GM21723 (cell line): ENCODE data around the gene ID2.

Experiments used
- ATAC-seq: cut with Tn5 transposase; IDR thresholded peaks from one replicate; pipeline ENCODE4 v1.9.1; 2021; ENCODE audit warnings: mild to moderate bottlenecking, moderate library complexity; ENCODE audit not compliant: unreplicated experiment

ID2 gene

GRCh38 chr2:8647462-8647857 lies 34.4 kb upstream of the ID2 start:
- ATAC-seq, result no peak

GRCh38 chr2:8648441-8649213 lies 33.2 kb upstream of the ID2 start:
- ATAC-seq, result no peak

DNA sequence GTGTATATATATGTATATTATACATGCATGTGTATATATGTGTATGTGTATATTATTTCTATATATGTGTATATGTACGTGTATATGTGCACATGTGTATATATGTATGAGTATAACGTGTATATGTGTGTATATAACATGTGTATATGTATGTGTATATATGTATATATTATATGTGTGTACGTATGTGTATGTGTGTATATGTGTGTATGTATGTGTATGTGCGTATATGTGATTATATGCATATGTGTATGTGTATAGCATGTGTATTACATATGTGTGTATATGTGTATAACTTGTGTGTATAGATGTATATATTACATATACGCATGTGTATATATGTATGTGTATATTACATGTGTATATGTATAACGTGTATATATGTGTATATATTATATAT lies 32.1 kb upstream of the ID2 start:
- no peak for ATAC-seq

DNA sequence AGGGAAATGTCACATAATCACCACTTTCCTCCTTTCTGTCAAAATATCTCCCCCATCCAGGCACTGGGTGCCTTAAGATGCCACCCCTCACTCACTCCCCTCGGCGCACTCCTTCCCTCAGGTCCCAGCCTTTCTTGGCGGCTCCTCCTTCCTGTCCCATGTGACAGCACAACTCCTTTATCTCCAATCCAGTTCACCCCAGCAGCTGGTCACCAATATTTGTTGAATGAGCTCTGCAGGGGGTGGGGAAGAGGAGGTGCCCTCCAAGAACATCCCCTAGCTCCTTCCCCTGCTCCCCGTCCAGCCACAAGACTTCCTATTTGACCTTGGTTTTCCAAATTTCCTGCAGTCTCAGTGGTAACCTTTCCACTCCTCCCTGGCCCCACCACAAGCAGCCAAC lies 31.6 kb upstream of the ID2 start:
- ATAC-seq, result no peak

GRCh38 chr2:8652774-8653426 lies 29.0 kb upstream of the ID2 start:
- ATAC-seq, result no peak

DNA sequence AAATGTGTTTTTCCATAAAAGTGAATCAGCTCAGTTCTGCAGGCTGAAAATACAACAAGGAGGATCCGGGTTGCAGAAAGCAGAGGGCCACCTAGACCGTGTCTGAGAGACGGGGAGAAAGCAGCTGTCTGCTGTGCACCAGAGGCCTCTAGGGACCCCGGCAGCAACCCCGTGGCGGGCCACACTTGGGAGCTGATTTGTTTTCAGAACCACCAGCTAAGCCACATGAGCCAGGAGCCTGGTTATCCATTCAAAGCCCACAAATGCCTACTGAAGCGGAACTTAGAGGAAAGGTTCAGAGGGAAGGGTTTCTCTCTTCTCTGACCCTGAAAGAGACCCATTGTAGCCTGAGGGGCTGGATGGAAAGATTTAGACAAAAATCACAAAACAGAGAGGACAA lies 28.4 kb upstream of the ID2 start:
- ATAC-seq, result no peak

DNA sequence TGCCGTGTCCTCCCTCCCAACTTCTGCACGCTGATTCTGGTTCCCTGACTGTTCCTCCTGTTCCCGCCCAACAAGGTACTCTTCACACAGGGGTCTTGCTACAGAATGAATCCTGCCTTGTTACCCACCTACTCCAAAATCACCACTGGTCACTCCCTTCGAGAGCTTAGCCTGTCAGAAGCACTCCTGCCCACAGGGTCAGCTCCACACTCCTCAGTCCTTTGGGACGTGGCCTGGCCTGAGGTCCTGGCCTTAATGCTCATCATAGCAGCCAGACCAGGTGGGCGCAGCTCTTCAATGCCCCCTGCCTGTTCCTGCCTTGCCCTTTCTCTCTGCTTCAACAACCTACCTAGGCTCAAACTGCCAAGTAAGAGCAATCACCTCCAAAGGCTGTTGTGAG lies 27.8 kb upstream of the ID2 start:
- ATAC-seq, result no peak

GRCh38 chr2:8654483-8654882 lies 27.4 kb upstream of the ID2 start:
- ATAC-seq, result no peak

GRCh38 chr2:8656160-8656641 lies 25.7 kb upstream of the ID2 start:
- no peak for ATAC-seq

GRCh38 chr2:8656811-8657210 lies 25.0 kb upstream of the ID2 start:
- ATAC-seq, result no peak

DNA sequence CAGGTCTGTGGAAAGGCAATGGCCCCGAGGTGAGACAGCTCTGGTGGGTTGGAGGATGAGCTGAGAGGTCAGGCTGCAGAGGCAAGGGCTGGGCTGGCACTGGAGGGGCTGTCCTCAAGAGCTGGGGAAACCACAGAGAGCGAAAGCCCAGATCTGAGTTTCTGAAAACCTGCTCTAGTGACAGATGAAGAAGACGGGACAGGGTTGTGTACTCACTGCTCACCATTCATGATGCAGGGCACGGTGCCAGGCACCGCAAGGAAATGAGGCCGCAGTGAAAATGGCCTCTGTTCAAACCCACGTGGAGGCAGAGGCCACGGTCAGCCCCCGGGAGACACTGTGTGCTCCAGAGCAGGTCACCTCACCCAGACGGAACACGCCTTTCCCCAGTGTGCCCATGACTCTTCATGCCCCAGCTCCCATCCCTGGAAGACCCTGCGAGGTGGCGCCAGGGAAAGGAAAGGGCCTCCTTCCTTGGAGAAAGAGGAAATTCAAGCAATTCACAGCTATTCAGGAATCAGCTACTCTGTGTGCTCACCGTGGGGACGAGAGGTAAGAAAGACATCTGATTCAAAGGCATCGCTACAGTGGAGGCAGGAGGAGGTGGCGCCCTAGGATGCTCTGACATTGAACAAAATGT lies 24.3 kb upstream of the ID2 start:
- no peak for ATAC-seq

- ATAC-seq, result no peak
Observed at GRCh38 chr2:8658064-8658862, 23.6 kb upstream of the ID2 start.

DNA sequence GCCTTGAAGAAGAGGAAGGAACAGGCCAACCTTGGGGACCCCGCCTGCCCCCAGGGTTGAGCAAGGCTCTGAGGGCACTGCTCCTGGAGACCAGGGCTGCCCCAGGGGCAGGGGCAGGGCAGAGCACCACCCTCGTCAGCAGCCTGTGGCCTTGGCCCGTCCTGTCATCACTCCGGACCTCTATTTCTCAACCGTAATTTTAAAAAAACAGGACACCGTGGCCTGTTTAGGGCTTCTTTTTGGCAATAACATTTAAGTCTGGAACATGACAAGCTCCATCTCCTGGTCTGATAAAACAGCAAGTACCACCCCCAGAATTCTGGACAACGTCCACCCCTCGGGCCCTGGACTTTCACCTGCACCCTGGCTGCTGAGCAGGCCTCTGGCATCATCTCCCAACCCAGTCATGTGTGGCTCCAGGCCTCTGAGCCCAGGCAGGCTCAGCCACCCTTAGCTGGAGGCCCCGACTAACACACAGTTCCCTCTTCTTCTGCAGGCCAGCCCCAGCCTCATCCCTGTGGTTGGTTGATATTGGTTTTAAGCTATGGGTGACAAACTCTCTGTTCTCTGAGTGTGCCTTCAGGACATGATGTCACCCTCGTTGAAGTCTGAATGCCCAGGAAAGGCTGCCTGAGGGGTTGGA lies 22.6 kb upstream of the ID2 start:
- ATAC-seq, result no peak

- no peak for ATAC-seq
Observed at GRCh38 chr2:8659735-8660492, 21.9 kb upstream of the ID2 start.

DNA sequence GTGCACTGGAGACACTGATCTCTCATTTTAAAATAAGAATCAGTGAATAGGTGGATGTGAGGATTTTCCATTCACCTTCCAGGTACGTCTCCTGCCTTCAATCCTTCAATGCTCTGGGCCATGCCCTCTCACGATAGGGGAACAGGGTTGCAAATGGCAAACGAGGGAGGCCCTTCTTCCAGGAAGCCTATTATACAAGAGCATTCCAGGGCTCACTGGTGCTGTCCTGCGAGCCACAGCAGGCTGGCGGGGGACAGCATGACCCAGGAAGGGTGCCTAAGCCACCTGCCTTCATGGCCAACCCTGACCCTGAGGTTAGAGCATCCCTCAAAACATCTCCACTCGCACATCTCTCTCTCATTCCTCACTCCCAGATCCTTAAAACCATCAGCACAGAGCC lies 20.6 kb upstream of the ID2 start:
- no peak for ATAC-seq

- no peak for ATAC-seq
Observed at GRCh38 chr2:8661736-8662135, 20.1 kb upstream of the ID2 start.

DNA sequence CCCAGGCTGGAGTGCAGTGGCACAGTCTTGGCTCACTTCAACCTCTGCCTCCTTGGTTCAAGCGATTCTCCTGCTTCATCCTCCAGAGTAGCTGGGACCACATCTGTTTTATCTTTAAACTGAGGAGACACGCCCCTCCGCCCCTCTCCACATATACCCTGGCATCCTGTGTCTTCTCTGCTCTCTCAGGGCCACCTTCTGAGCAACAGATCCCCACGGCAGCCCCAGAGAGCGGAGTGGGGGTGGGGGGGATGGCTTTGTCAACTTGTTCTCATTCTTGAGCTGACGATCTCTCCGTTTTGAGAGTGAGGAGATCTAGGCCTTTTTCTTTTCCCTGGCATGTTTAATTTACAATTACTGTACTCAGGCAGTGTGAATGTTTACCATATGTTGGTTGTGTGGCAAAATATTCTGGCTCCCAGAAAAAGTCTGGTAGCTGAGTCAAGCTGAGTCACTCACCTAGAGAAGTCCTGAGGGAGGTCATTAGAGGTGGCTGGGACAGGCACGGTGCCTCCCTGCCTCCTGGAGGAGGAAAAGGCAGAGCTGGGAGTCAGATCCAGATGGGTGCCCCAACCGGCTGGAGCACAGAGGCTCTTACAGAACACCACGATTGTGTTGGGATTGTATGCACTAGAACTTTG lies 19.5 kb upstream of the ID2 start:
- ATAC-seq, result no peak

GRCh38 chr2:8663997-8664396 lies 17.9 kb upstream of the ID2 start:
- ATAC-seq, result no peak

- no peak for ATAC-seq
Observed at GRCh38 chr2:8666581-8666980, 15.3 kb upstream of the ID2 start.
